Activated T-cell treated with anti-CD3 and anti-CD28 coated beads for 24 hours (primary cell): ENCODE measurements around the gene GALR1.
"Not testable (repeated sequence)": the region's sequence is repeated elsewhere in the genome, so short reads cannot be mapped to it uniquely, and the experiment has no call there.

Experiments
- DNase-seq: peaks from one replicate; pipeline ENCODE4 v3.0.0-alpha.2; 2020; ENCODE audit warnings: low read depth

Gene GALR1

GRCh38 chr18:77250926-77251729 is 1.5 kb downstream of the GALR1 start:
- no peak for DNase-seq

- DNase-seq: no peak
Observed at GRCh38 chr18:77251730-77252050, 2.0 kb downstream of the GALR1 start.

- DNase-seq: no peak
Observed at GRCh38 chr18:77254711-77255405, 5.2 kb downstream of the GALR1 start.

GRCh38 chr18:77255426-77256105 is 5.9 kb downstream of the GALR1 start:
- DNase-seq: no peak

GRCh38 chr18:77262643-77263465 is 13.2 kb downstream of the GALR1 start:
- DNase-seq: no peak

- no peak for DNase-seq
Observed at GRCh38 chr18:77263466-77263763, 13.8 kb downstream of the GALR1 start.

- no peak for DNase-seq
Observed at GRCh38 chr18:77267969-77268368, 18.3 kb downstream of the GALR1 start.

GRCh38 chr18:77268456-77268855 is 18.8 kb downstream of the GALR1 start:
- no peak for DNase-seq

- DNase-seq: no peak
Observed at GRCh38 chr18:77271576-77272481, 22.2 kb downstream of the GALR1 start.

- not testable (repeated sequence) for DNase-seq
Observed at GRCh38 chr18:77290841-77291240, 41.2 kb downstream of the GALR1 start.

GRCh38 chr18:77298172-77298571 is 48.5 kb downstream of the GALR1 start:
- DNase-seq: no peak

- no peak for DNase-seq
Observed at GRCh38 chr18:77299706-77300105, 50.1 kb downstream of the GALR1 start.

GRCh38 chr18:77300579-77300978 is 50.9 kb downstream of the GALR1 start:
- DNase-seq: no peak

GRCh38 chr18:77304268-77304667 is 54.6 kb downstream of the GALR1 start:
- DNase-seq: no peak

- DNase-seq: no peak
Observed at GRCh38 chr18:77305676-77306075, 56.0 kb downstream of the GALR1 start.

GRCh38 chr18:77308216-77308615 is 58.6 kb downstream of the GALR1 start:
- no peak for DNase-seq

GRCh38 chr18:77314511-77314910 is 64.9 kb downstream of the GALR1 start:
- DNase-seq: no peak

GRCh38 chr18:77314952-77315351 is 65.3 kb downstream of the GALR1 start:
- DNase-seq: no peak

GRCh38 chr18:77316008-77316407 is 66.4 kb downstream of the GALR1 start:
- no peak for DNase-seq

- DNase-seq: no peak
Observed at GRCh38 chr18:77316641-77317040, 67.0 kb downstream of the GALR1 start.

- DNase-seq: no peak
Observed at GRCh38 chr18:77320971-77321559, 71.4 kb downstream of the GALR1 start.
